ENCODE data around the gene CASS4.
A peak's percentile ranks its signal among the peaks of the same experiment; 100 is the strongest.
"Not testable (repeated sequence)": the region's sequence is repeated elsewhere in the genome, so short reads cannot be mapped to it uniquely, and the experiment has no call there.

CASS4 gene

GRCh38 chr20:56391596-56392131 is 20.4 kb upstream of the CASS4 start:
- peak in 1 of 10 donors; percentile 23 for DNase-seq
- intact Hi-C loops (cut with DNase I), result loop anchor here (2.0 to 5.0 kb wide), 2 partner anchors 34 to 77 kb away; partner anchors contain the start of genes FAM210B and RTF2

- intact Hi-C loops (cut with DNase I), result loop anchor here (2.0 to 5.0 kb wide), 2 partner anchors 35 to 76 kb away; partner anchors contain the start of genes FAM210B and RTF2
- peak; percentile 97 to 100 (median 99) for DNase-seq
These were observed 19.8 kb upstream of the CASS4 start, which contains the start of the genes AURKA and CSTF1 for GRCh38 chr20:56392132-56392880. AURKA (minus strand) TSS chr20:56392215; CDS start chr20:56388197, 4,018 bp downstream. CSTF1 (plus strand) TSS chr20:56392645; CDS start chr20:56395553, 2,908 bp downstream.

- DNase-seq, result no peak
- intact Hi-C loops (cut with DNase I), result loop anchor here (2.0 to 5.0 kb wide), 2 partner anchors 36 to 76 kb away; partner anchors contain the start of genes FAM210B and RTF2
These were observed 19.1 kb upstream of the CASS4 start for GRCh38 chr20:56392881-56393482.

GRCh38 chr20:56393653-56394052 is 18.4 kb upstream of the CASS4 start:
- intact Hi-C loops (cut with DNase I), result loop anchor here (2.0 to 5.0 kb wide), 2 partner anchors 36 to 75 kb away; partner anchors contain the start of genes FAM210B and RTF2

GRCh38 chr20:56395166-56395565 is 16.9 kb upstream of the CASS4 start:
- intact Hi-C loops (cut with DNase I), result no loop called here
- no peak for DNase-seq

More at GRCh38 chr20:56393653-56394052, 18.4 kb upstream of the CASS4 start:
- no peak for DNase-seq

- intact Hi-C loops (cut with DNase I), result no loop called here
These were observed 11.9 kb upstream of the CASS4 start for GRCh38 chr20:56400001-56400640.

GRCh38 chr20:56403465-56403864 is 8.6 kb upstream of the CASS4 start:
- peak in 1 of 10 donors; percentile 44 for DNase-seq
- intact Hi-C loops (cut with DNase I), result no loop called here

More at GRCh38 chr20:56400001-56400640, 11.9 kb upstream of the CASS4 start:
- peak in 3 of 10 donors; percentile 18 to 47 (median 30) for DNase-seq

- DNase-seq; intact Hi-C loops (cut with DNase I): not testable (repeated sequence)
These were observed 6.7 kb upstream of the CASS4 start for GRCh38 chr20:56405356-56405755.

GRCh38 chr20:56406910-56407309 is 5.2 kb upstream of the CASS4 start:
- DNase-seq, result no peak
- intact Hi-C loops (cut with DNase I), result no loop called here

GRCh38 chr20:56409521-56409920 is 2.5 kb upstream of the CASS4 start:
- intact Hi-C loops (cut with DNase I), result no loop called here
- DNase-seq, result no peak

- intact Hi-C loops (cut with DNase I), result no loop called here
- DNase-seq, result no peak
These were observed 2.1 kb upstream of the CASS4 start for GRCh38 chr20:56409956-56410355.

GRCh38 chr20:56411287-56411686 is 773 bp upstream of the CASS4 start:
- DNase-seq; intact Hi-C loops (cut with DNase I): not testable (repeated sequence)

GRCh38 chr20:56412473-56412790 is 372 bp downstream of the CASS4 start:
- intact Hi-C loops (cut with DNase I), result no loop called here
- no peak for DNase-seq

GRCh38 chr20:56412949-56413348 is 889 bp downstream of the CASS4 start:
- DNase-seq, result no peak

GRCh38 chr20:56414842-56415765 is 3.0 kb downstream of the CASS4 start:
- intact Hi-C loops (cut with DNase I), result no loop called here
- no peak for DNase-seq

More at GRCh38 chr20:56412949-56413348, 889 bp downstream of the CASS4 start:
- intact Hi-C loops (cut with DNase I), result no loop called here

- no peak for DNase-seq
These were observed 5.3 kb downstream of the CASS4 start for GRCh38 chr20:56417402-56417801.

GRCh38 chr20:56417911-56418310 is 5.9 kb downstream of the CASS4 start:
- intact Hi-C loops (cut with DNase I), result no loop called here
- DNase-seq, result no peak

More at GRCh38 chr20:56417402-56417801, 5.3 kb downstream of the CASS4 start:
- intact Hi-C loops (cut with DNase I), result no loop called here

GRCh38 chr20:56418385-56418861 is 6.4 kb downstream of the CASS4 start:
- intact Hi-C loops (cut with DNase I), result no loop called here
- DNase-seq, result no peak

GRCh38 chr20:56420028-56420427 is 8.0 kb downstream of the CASS4 start:
- no peak for DNase-seq
- intact Hi-C loops (cut with DNase I), result no loop called here
